HT1080 (cell line): ENCODE measurements around the gene MIOX. TPM values are rescaled to one million over a fixed set of nuclear protein-coding genes. Genes with fewer than 3 reads are reported as not detected.

Experiments used
- DNase-seq: peaks from one replicate; pipeline ENCODE4 v3.0.0-alpha.2; 2015; ENCODE audit warnings: low read depth
- total RNA-seq: library from RNA; depleted of rRNA; stranded (reverse); fragments of >200 nt; shearing (Covaris generic); gene quantifications from 2 replicates; pipeline ENCODE4 v1.2.3, GENCODE V29; 2014

The MIOX gene
- total RNA-seq, 1 experiment from 2014 or later = not detected

DNA sequence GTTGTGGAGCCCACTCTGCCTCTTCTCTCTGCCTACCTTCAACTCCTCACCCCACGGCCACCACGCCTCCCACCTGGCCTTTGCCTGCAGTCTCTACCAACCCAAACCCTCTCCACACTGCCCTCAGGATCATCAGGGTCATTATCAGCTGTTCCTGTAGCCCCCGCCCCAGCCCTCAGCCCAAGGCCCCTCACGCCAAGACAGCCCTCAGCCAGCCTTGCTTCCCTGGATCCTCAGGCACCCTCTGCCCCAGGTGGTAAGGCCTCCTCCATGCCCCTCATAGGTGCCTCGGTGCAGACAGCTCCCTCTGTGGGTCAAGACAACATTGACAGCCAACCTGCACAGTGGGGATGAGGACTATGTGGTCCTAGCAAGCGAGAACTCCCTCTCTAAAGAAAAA is 13.6 kb upstream of the MIOX start:
- DNase-seq = no peak

DNA sequence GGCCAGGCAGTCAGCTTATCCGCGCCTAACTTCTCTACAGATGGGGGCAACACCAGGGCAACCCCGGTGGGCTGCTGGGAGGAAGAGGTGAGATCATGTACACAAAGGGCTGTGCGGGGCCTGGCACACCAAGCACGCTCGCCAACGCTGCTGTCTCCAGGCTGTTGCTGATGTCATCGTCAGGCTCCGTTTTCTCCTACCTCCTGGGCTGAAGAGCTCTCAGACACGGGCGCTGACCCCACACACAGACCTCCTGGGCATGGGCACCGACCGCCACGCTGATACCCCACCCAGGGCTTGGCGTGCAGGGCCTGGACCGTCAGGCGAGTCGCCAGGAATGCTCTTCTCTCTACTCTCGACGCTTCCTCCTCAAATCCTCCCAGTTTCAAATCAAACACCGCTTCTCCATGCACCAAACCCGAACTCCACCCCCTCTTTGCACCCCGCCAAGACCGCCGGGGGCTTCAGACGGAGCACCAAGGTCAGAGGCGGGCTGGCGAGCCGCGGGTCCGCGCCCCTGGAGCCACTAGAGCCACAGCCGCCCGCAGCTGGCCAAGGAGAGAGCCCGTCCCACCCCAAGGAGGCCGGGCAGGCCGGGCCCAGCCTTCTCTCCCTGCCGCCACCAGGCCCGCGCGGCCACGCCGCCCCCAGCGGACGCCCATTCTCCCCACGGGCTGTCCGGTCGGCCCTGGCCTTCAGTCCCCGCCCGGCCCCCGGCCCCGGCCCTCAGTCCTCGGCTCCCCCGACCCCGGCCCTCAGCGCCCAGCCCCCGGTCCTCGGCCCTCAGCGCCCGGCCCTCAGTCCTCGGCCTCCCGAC is 12.6 kb upstream of the MIOX start:
- DNase-seq = peak; percentile 36

DNA sequence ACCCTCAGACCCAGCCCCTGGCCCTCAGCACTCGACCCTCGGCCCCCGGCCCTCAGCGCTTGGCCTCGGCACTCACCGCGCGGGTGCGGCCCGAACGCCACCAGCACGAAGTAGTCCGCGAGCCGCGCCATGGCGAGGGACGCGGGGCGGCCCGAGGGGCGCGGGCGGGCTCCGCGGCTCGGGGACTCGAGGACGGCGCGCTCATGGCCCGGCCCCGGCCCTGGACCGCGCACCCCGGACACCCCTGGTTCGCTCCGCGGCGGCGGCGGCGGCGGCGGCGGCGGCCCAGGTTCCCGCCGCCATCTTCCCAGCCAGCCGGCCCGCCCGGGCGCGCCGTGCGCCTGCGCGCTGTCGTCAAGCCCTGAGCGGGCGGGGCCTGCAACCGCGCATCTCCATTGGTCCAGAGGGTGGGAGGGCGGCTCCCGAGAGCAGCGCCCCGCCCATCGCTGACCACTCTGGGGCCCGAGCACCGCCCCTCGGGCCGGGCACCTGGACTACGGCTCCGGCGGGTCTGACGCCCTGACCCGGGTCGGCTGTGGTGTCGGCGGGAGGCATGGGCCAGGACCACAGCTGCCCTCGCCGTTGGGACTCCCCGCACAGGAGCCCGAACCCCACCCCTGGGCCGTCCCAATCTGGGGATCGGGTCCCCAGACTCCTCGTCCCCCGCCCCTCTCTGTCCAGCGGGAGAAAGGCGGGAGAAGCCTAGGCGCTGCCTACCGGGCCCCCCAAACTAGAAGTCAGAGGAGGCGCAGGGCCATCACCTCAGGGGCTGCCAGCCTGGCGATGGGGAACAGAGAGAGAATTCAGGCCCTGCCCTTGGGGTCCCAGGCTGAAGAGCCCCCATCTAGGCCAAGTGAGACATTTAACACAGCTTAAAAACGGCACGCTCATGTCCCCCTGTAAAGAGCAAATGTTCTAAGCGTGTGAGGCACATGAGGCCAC is 11.7 kb upstream of the MIOX start, which contains the start of gene SBF1:
TSS of gene SBF1 (minus strand) at position 326 of the 942 bp plus-strand sequence. CDS start at position 131, 195 bp downstream.
- DNase-seq = peak; percentile 81

DNA sequence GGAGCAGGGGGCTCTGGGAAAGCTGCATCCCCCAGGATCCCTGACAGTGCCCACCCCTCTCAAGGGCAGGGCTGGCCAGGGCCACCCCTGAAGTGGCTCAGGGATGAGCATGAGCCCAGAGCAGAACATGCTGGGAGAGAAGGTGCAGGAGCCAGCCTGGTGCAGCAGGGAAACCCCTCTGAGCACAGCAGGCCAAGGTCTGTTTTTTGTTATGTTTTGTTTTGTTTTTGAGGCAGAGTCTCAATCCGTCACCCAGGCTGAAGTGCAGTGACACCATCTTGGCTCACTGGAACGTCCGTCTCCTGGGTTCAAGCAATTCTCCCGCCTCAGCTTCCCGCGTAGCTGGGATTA is 11.0 kb upstream of the MIOX start:
- no peak for DNase-seq

DNA sequence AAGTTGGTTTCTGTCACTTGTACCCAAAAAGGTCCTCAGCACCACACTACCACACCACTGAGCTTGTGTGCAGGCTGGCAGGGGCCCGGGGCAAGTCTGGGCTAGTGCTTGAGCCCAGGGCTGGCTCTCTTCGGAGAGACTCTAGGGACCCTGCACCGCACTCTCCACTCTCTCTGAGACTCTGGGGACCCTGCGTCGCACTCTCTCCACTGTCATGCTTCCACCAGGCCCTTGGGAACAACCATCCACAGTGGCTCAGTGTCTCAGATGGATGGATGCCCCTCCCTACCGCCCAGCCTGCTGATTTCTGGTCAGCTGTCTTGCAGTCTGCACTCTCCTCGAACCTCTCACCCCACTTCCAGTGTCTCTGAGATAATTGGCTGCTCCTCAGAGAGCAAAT is 9.8 kb upstream of the MIOX start:
- no peak for DNase-seq

DNA sequence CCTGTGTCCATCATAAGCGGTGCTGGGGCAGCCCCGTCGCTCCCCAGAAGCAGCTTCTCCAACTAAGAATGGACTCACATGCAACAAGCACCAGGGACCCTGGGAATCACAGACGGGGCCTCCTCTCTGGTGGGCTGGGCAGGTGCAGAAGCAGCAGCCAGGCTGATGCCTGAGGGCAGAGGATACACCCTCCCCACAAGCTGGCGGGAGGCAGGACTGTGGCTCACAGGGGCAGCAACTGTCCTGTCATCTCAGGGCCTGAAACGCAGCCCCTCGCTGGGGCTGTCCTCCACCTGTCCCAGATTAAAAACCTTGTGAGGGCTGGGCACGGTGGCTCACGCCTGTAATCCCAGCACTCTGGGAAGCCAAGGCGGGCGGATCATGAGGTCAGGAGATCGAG is 8.7 kb upstream of the MIOX start:
- DNase-seq = no peak

DNA sequence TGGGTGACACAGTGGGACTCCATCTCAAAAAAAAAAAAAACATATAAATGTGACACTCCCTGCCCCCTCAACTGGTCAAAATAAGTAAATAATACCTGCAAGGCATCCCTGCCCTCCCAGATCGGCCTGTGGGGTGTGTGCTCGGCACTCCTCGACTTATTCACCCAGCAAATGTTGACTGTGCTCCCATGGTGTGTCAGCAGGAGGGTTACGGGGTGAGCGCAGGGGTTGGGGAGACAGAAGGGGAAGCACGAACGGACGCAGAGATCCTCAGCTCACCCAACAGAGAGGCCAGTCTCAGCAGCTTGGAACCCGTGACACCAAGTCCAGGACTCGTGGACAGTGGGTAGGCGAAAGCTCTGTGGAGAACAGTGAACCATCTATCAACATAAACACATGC is 6.9 kb upstream of the MIOX start:
- no peak for DNase-seq

DNA sequence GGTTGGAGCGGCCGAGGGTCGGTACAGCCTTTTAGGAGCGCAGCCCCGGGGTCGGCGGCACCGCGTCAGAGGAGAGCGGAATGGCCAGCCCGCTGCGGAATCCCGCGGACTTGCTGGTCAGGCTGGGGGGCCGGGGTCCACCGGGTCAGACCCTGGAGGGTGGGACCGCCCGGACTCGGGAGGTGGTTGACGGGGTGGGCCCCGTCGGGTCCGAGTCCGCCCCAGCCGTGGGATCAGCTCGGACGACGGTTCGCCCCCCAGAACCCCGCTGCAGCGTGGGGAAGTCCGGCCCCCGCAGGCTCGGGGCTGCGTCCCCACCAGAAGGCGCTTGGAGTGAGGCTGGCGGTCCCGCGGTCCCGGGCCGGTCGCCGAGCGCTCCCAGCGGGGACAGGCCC is 5.6 kb upstream of the MIOX start:
- no peak for DNase-seq

DNA sequence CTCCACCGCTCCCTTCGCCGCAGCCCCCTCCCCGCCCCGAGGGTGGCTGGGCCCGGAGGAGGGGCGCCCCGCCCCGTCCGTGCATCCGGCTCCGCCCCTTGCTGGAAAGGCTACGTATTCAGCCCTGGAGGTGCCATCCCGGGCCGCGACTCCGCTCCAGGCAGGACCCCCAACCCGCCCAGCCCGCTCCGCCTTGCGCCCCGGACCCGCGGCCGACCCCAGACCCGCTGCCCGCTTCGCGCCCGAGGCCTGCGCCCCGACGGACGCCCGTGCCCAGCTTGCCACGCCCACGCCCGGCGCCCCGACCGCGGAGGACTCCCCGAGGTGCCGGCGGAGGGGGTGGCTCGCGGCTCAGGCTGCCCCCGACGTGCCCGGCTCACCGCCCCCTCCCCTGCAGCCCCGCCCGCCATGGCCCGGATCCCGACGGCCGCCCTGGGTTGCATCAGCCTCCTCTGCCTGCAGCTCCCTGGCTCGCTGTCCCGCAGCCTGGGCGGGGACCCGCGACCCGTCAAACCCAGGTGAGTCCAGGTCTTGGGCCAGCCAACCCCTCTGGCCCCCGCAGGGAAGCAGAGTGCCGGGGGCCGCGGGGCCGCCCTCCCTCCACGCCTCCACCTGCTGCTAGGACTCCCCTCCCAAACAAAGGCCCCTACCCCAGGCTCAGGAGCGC is 5.1 kb upstream of the MIOX start, which contains the start of gene ADM2:
TSS of gene ADM2 (plus strand) at position 104 of the 667 bp plus-strand sequence. CDS start at position 409, 305 bp downstream.
- no peak for DNase-seq

DNA sequence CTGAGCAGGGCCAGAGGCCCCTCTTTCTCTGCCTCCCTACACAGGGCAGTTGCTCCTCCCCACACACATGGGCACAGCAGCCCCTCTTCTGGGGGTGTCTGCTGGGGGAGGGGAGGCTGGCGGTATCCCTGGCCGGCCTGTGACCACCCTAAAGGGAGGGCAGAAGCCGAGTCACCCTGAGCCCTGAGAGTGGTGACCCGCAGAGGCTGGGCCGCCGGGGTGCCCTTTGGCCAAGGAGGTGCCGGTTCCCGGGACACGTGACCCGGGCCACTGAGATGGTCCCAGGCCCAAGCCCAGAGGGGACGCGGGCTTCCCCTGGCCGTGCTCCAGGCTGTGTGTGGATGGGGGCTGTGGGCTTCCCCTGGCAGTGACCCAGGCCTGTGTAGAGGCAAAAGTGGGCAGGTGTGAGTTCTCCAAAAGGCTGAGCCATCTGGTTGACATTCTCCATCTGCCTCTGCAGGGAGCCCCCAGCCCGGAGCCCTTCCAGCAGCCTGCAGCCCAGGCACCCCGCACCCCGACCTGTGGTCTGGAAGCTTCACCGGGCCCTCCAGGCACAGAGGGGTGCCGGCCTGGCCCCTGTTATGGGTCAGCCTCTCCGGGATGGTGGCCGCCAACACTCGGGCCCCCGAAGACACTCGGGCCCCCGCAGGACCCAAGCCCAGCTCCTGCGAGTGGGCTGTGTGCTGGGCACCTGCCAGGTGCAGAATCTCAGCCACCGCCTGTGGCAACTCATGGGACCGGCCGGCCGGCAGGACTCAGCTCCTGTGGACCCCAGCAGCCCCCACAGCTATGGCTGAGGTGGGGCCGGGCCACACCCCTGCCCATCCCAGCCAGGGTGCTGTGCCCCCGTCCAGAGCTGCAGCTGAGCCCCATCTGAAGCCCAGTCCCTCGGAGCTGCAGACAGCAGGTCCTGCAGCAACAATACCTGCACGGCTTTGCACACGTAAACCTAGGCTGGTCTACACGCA is 4.3 kb upstream of the MIOX start:
- DNase-seq = no peak

DNA sequence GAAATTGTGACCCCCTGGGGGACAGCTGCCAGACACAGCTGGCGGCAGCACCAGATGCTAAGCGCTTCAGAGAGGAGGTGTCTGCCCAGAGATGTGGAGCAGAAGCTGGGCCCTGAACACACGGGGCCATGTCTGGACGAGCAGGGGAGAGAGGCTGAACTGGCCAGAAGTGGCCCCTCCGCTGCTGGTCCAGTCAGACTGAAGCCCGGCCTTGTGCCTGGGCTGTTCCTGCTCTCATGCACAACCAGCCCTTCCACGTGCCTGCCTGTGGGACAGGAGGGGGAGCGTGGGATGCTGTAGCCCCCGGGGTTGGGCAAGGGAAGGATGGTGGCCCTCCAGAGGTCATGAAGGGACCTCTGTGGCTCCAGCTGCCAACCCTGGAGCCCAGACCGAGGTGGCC is 3.6 kb upstream of the MIOX start:
- no peak for DNase-seq

DNA sequence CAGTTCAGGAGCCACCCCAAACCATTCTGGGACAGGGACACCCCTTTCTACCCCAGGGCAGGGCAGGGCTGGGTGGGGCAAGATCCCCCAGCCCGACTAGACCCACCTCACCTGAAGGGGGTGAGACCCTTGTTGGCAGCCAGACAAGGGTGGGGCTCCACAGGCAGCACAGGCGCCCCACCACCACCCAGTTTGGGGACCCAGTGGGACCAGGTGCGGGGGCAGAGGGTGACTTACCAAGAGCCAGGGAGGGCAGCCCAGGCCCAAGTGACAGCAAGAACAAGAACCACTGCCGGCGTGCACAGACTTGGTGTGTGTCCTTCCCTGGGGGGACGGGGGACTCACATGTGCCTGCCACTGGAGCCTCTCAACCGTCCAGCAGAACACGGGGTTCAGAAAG is 3.1 kb upstream of the MIOX start:
- DNase-seq = no peak

DNA sequence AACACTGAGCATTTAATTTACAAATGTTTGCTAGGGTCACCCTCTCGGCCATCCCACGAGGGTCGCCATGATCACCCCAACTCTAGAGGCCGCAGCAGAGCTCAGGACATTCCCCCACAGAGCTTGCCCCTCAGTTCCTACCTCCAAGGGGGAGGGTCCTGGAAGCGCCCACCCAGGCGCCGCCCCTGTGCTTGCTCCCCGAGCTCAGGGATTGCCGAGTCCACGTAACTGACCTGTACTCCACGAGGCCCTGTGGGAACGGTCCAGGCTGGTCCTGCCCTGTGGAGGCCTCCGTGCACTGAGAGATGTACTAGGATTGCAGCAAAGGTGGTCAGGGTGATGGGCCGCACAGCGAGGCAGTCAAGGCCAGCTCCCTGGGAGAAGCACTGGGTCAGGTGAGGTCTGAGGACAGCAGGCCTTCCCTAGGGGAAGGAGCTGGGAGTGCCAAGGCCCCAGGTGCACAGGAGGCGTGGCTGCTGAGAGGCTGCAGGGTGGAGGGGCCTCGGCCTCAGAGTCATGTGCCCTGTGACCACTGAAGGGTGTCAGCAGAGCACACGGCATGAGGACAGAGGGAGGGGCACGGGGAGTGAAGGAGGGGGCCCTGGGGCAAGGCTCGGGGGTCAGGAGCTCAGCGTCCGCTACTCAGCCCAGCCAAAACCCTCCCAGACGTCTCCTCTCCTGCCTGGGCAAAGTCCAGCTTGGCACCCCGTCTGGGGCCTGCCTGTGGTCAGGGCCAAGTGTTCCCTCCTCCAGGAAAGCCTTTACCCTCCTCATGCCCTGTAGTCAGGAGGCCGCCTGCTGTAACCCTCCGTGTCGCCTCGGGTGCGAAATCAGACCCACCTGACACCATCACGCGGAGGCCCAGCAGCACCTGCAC is 2.4 kb upstream of the MIOX start:
- no peak for DNase-seq

DNA sequence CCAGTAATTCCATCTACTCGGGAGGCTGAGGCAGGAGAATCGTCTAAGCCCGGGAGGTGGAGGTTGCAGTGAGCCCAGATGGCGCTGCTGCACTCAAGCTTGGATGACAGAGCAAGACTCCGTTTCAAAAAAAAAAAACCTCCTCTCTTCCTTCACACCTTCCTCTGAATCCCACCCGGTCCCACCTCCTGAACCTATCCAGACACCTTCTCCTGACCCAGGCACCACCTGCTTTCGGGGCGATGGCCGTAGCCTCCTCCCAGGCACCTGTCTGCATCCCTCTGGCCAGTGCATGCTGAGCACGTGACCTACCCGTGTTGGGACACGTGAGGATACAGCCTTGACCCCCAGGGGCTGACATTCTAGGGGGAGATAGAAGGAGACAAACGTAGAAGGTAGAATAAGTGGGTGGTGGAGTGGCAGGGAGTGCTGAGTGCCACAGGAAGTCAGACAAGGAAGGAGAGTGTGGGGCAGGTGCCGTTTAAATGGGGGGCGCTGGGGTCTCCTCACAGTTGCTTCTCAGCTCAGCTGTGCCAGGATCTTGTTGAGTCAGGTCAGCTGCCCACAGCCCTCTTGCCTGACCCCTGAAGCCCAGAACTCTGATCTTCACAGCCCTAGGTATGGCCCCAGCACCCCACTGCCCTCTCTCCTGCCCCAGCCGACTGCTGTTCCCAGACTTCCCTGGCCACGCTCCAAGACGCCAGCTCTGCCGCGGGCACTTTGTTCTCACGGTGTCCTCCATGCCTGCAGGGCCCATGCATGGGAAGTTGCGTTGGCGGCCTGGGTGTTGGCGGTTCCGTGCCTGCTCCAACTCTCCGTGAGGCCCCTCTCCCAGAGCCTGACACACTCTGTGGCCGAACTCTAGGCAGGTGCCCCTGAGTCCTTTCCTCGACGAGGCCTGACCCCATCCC is 1.2 kb upstream of the MIOX start:
- DNase-seq = no peak

DNA sequence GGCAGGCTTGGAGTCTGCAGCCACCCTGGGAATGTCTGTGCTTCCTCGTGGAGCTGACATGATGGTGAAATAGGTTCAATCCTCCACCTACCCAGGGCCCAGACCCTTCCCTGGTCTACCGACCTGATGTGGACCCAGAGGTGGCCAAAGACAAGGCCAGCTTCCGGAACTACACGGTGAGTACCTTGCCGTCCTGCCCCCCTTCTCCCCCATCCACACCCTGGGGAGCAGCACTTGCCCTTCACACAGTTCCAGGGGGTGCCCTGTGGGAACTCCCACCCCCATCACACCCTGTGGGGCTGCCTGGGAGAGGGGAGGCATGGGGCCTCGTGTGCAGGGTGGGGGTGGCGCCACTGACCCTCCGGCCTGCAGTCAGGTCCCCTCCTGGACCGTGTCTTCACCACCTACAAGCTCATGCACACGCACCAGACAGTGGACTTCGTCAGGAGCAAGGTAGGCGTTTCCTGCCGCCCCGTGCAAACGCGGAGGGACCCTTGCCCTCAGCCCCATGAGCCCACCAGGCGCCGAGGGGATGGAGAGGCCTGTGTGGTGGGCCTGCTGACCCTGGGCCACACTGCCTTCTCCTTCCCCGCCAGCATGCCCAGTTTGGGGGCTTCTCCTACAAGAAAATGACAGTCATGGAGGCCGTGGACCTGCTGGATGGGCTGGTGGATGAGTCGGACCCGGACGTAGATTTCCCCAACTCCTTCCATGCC is 789 bp downstream of the MIOX start:
- no peak for DNase-seq

DNA sequence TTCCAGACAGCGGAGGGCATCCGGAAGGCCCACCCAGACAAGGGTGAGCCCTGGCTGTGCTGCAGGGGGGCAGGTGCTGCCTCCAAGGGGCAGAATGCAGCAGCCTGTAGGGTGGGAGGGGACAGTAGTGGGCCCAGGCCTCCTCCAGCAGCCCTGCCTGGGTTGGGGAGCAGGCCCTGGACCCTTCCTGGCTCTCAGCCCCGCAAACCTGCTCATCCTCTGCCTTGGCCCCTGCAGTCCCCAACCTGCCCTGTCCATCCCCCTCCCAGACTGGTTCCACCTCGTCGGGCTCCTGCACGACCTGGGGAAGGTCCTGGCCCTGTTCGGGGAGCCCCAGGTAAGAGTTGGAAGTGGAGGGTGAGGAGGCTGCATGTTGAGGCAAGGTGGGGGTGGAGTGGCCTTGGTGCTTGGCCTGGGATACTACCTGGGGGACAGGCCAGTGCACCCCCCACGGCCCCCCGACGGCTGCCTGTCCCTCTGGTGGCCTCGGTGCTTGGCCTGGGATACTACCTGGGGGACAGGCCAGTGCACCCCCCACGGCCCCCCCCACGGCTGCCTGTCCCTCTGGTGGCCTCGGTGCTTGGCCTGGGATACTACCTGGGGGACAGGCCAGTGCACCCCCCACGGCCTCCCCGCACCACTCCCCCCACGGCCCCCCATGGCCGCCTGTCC is 1.5 kb downstream of the MIOX start:
- no peak for DNase-seq

DNA sequence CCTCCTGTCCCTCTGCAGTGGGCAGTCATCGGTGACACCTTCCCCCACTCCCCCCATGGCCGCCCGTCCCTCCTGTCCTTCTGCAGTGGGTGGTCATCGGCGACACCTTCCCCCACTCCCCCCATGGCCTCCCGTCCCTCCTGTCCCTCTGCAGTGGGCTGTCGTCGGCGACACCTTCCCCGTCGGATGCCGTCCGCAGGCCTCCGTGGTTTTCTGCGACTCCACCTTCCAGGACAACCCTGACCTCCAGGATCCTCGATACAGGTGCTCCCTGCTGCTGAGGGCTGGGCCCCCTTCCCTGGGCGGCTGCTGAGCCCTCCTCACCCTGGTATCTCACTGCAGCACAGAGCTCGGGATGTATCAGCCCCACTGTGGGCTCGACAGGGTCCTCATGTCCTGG is 2.2 kb downstream of the MIOX start:
- no peak for DNase-seq
